ENCODE measurements around the gene SUCLG2. TPM values are rescaled to one million over a fixed set of nuclear protein-coding genes. Genes with fewer than 3 reads are reported as not detected.

Gene SUCLG2
- total and polyA plus RNA-seq, 3 experiments from 2014 or later = 57.0 to 61.7 (median 59.9) TPM

GRCh38 chr3:67531181-67532101, 123.0 kb downstream of the SUCLG2 start:
- Histone ChIP-seq H3K9me3 (ENCODE audit: low read length) (no peaks in the 10 kb centered on the region), H3K36me3 (ENCODE audit: insufficient read depth, low read length) (peaks cover 10% of the 10 kb centered on the region), H3K4me1 (ENCODE audit: insufficient read depth, low read length) (no peaks in the 10 kb centered on the region), H3K27me3 (ENCODE audit: insufficient read depth, low read length, poor library complexity, severe bottlenecking) (no peaks in the 10 kb centered on the region), H3K4me3 (ENCODE audit: low read length) (no peak overlapping the region), H3K27ac (ENCODE audit: low read depth, low read length) (no peak overlapping the region)
- no peaks in the 10 kb centered on the region for H3K9me3 Mint-ChIP-seq
- no peaks in the 10 kb centered on the region for H3K27me3 Mint-ChIP-seq
- H3K27ac Mint-ChIP-seq = peak overlapping the region in 1 of 8 donors; percentile 12
- no peak overlapping the region for H3K4me3 Mint-ChIP-seq
- CTCF ChIA-PET = no interaction called here
- no peak for DNase-seq
- peaks cover 16 to 27% (median 24%) of the 10 kb centered on the region in 3 donors for H3K36me3 Mint-ChIP-seq
- POLR2A ChIA-PET = interaction anchor here (0.5 kb wide), 1 partner anchor 21 kb away, joined by 4 read pairs; no protein-coding TSS in a partner anchor
- H3K4me1 Mint-ChIP-seq = peaks cover 32 to 56% (median 53%) of the 10 kb centered on the region in 3 donors

DNA sequence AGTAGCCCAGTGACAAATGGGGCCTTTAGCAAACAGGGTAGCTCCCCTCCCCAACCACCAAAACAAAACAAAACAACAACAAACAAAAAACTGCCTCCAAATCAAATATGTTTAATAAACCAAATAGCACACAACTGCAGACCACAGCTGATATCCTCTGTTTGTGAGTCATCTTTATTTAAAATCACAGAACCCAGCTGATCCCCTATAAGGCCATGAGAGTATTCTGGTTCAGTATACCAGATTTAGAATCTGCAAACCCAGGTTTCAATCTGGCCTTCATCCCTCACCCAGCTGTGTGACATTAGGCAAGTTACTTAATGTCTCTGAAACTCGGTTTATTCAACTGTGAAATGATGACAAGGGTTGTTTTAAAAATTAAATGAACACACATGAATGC, 124.5 kb downstream of the SUCLG2 start:
- Histone ChIP-seq H3K27me3 (ENCODE audit: insufficient read depth, low read length, poor library complexity, severe bottlenecking) (no peaks in the 10 kb centered on the region), H3K27ac (ENCODE audit: low read depth, low read length) (no peak overlapping the region), H3K9me3 (ENCODE audit: low read length) (no peaks in the 10 kb centered on the region), H3K4me1 (ENCODE audit: insufficient read depth, low read length) (no peaks in the 10 kb centered on the region), H3K36me3 (ENCODE audit: insufficient read depth, low read length) (peaks cover 10% of the 10 kb centered on the region), H3K4me3 (ENCODE audit: low read length) (no peak overlapping the region)
- H3K9me3 Mint-ChIP-seq = no peaks in the 10 kb centered on the region
- peaks cover 26 to 44% (median 41%) of the 10 kb centered on the region in 3 donors for H3K4me1 Mint-ChIP-seq
- H3K27me3 Mint-ChIP-seq = no peaks in the 10 kb centered on the region
- POLR2A ChIA-PET = no interaction called here
- CTCF ChIA-PET = interaction anchor here (1.2 kb wide), 1 partner anchor 260 kb away, joined by 3 read pairs; no protein-coding TSS in a partner anchor
- DNase-seq = no peak
- peaks cover 23 to 39% (median 33%) of the 10 kb centered on the region in 3 donors for H3K36me3 Mint-ChIP-seq
- peak overlapping the region in 2 of 8 donors; percentile 18 to 69 for H3K27ac Mint-ChIP-seq
- H3K4me3 Mint-ChIP-seq = no peak overlapping the region

DNA sequence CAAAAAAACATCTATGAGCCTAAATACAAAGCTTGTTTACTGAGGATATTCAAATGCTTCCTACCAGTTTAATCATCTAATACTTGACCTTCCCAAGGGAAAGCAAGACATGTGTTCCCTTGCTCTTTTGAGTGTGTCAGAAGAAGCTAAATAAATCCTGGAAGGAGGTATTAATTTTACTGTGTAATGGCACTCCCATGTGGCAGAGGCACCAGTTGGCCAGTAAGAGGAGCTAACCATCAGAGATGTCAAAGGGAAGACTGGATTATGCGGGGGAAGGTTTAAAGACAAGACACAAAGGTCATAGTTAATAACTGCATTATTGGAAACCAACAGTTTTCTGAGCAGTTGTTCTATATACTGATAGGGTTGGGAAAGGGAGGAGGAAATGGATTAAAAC, 125.1 kb downstream of the SUCLG2 start:
- DNase-seq = no peak
- ChIA-PET POLR2A (no interaction called here), CTCF (interaction anchor here (1.2 kb wide), 1 partner anchor 261 kb away, joined by 3 read pairs; no protein-coding TSS in a partner anchor)
- Mint-ChIP-seq H3K27me3 (no peaks in the 10 kb centered on the region), H3K27ac (peak overlapping the region in 3 of 8 donors; percentile 18 to 69 (median 39)), H3K9me3 (no peaks in the 10 kb centered on the region), H3K4me1 (peaks cover 24 to 41% (median 38%) of the 10 kb centered on the region in 3 donors), H3K4me3 (no peak overlapping the region), H3K36me3 (peaks cover 23 to 45% (median 38%) of the 10 kb centered on the region in 3 donors)
- H3K27ac ChIP-seq (ENCODE audit: low read depth, low read length) = no peak overlapping the region
- H3K27me3 ChIP-seq (ENCODE audit: insufficient read depth, low read length, poor library complexity, severe bottlenecking) = no peaks in the 10 kb centered on the region
- H3K36me3 ChIP-seq (ENCODE audit: insufficient read depth, low read length) = peaks cover 10% of the 10 kb centered on the region
- H3K4me1 ChIP-seq (ENCODE audit: insufficient read depth, low read length) = no peaks in the 10 kb centered on the region
- H3K4me3 ChIP-seq (ENCODE audit: low read length) = no peak overlapping the region
- H3K9me3 ChIP-seq (ENCODE audit: low read length) = no peaks in the 10 kb centered on the region

DNA sequence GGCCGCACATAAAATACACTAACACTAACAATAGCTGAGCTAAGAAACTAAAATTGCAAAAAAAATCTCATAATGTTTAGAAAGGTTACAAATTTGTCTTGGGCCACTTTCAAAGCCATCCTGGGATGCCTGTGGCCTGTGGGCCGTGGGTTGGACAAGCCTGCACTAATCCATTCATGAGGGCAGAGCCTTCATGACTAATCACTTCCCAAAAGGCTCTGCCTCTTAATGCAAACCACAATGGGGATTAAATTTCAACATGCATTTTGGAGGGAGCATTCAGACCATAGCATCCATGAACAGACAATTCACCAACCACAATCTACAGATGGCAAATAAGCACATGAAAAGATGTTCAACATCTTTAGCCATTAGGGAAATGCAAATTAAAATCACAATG, 128.2 kb downstream of the SUCLG2 start:
- peaks cover 23 to 59% (median 36%) of the 10 kb centered on the region in 3 donors for H3K36me3 Mint-ChIP-seq
- no peak for DNase-seq
- H3K27ac Mint-ChIP-seq = peak overlapping the region in 1 of 8 donors; percentile 32

GRCh38 chr3:67524046-67524445, 130.4 kb downstream of the SUCLG2 start:
- H3K27ac ChIP-seq (ENCODE audit: low read depth, low read length) = no peak overlapping the region

More for the DNA sequence above, 128.2 kb downstream of the SUCLG2 start:
- Histone ChIP-seq H3K4me1 (ENCODE audit: insufficient read depth, low read length) (no peaks in the 10 kb centered on the region), H3K27ac (ENCODE audit: low read depth, low read length) (no peak overlapping the region), H3K27me3 (ENCODE audit: insufficient read depth, low read length, poor library complexity, severe bottlenecking) (no peaks in the 10 kb centered on the region), H3K9me3 (ENCODE audit: low read length) (no peaks in the 10 kb centered on the region), H3K36me3 (ENCODE audit: insufficient read depth, low read length) (peaks cover 10% of the 10 kb centered on the region), H3K4me3 (ENCODE audit: low read length) (no peak overlapping the region)
- H3K4me1 Mint-ChIP-seq = peaks cover 18 to 24% (median 22%) of the 10 kb centered on the region in 3 donors
- POLR2A ChIA-PET = no interaction called here
- no peaks in the 10 kb centered on the region for H3K9me3 Mint-ChIP-seq
- CTCF ChIA-PET = no interaction called here
- no peak overlapping the region for H3K4me3 Mint-ChIP-seq
- no peaks in the 10 kb centered on the region for H3K27me3 Mint-ChIP-seq

GRCh38 chr3:67522081-67522480, 132.3 kb downstream of the SUCLG2 start:
- Histone ChIP-seq H3K36me3 (ENCODE audit: insufficient read depth, low read length) (peaks cover 7% of the 10 kb centered on the region), H3K4me3 (ENCODE audit: low read length) (no peak overlapping the region), H3K27ac (ENCODE audit: low read depth, low read length) (no peak overlapping the region), H3K27me3 (ENCODE audit: insufficient read depth, low read length, poor library complexity, severe bottlenecking) (no peaks in the 10 kb centered on the region), H3K9me3 (ENCODE audit: low read length) (no peaks in the 10 kb centered on the region), H3K4me1 (ENCODE audit: insufficient read depth, low read length) (no peaks in the 10 kb centered on the region)
- Mint-ChIP-seq H3K9me3 (no peaks in the 10 kb centered on the region), H3K4me1 (no peaks in the 10 kb centered on the region), H3K27ac (no peak overlapping the region), H3K27me3 (no peaks in the 10 kb centered on the region), H3K36me3 (peaks cover 19 to 76% (median 28%) of the 10 kb centered on the region in 3 donors), H3K4me3 (no peak overlapping the region)
- POLR2A ChIA-PET = no interaction called here
- no peak for DNase-seq
- CTCF ChIA-PET = no interaction called here

More at GRCh38 chr3:67524046-67524445, 130.4 kb downstream of the SUCLG2 start:
- Histone ChIP-seq H3K4me3 (ENCODE audit: low read length) (no peak overlapping the region), H3K4me1 (ENCODE audit: insufficient read depth, low read length) (no peaks in the 10 kb centered on the region), H3K9me3 (ENCODE audit: low read length) (no peaks in the 10 kb centered on the region), H3K27me3 (ENCODE audit: insufficient read depth, low read length, poor library complexity, severe bottlenecking) (no peaks in the 10 kb centered on the region), H3K36me3 (ENCODE audit: insufficient read depth, low read length) (peaks cover 10% of the 10 kb centered on the region)
- Mint-ChIP-seq H3K27ac (no peak overlapping the region), H3K36me3 (peaks cover 24 to 78% (median 35%) of the 10 kb centered on the region in 3 donors), H3K9me3 (no peaks in the 10 kb centered on the region), H3K4me1 (peaks cover 4 to 5% (median 4%) of the 10 kb centered on the region in 3 donors), H3K27me3 (no peaks in the 10 kb centered on the region), H3K4me3 (no peak overlapping the region)
- ChIA-PET POLR2A (no interaction called here), CTCF (no interaction called here)
- DNase-seq = no peak

DNA sequence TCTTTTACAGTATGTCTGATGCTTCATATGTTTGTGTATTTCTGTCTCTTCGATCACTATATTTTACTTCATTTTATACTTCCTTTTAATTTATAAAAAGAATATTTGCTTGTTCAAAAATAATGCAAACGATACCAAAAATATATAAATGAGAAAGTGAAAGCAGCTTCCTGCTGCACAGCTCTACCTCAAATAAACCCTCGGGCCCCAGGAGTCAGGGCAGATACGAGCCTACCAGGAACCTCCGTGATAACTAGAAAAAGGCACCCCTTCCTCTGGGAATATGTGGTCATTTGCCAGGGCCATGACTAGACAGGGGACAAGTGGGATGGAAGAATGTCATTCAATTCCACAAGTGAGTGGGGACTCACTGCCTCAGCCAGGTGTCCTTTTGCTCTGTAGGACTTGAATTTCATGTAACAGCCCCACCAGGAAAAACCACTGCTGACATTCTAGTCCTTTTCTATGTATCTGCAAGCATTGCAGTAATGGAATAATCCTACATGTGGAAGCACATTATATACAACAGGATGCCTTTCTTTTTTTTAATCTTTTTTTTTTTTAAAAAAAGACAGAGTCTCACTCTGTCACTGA, 133.3 kb downstream of the SUCLG2 start:
- Histone ChIP-seq H3K36me3 (ENCODE audit: insufficient read depth, low read length) (peaks cover 3% of the 10 kb centered on the region), H3K4me1 (ENCODE audit: insufficient read depth, low read length) (no peaks in the 10 kb centered on the region), H3K27ac (ENCODE audit: low read depth, low read length) (no peak overlapping the region), H3K27me3 (ENCODE audit: insufficient read depth, low read length, poor library complexity, severe bottlenecking) (no peaks in the 10 kb centered on the region), H3K4me3 (ENCODE audit: low read length) (no peak overlapping the region), H3K9me3 (ENCODE audit: low read length) (no peaks in the 10 kb centered on the region)
- H3K9me3 Mint-ChIP-seq = no peaks in the 10 kb centered on the region
- H3K4me3 Mint-ChIP-seq = no peak overlapping the region
- H3K27ac Mint-ChIP-seq = no peak overlapping the region
- ChIA-PET CTCF (no interaction called here), POLR2A (no interaction called here)
- H3K4me1 Mint-ChIP-seq = no peaks in the 10 kb centered on the region
- H3K36me3 Mint-ChIP-seq = peaks cover 12 to 76% (median 22%) of the 10 kb centered on the region in 3 donors
- H3K27me3 Mint-ChIP-seq = no peaks in the 10 kb centered on the region
- DNase-seq = no peak

- Histone ChIP-seq H3K27me3 (ENCODE audit: insufficient read depth, low read length, poor library complexity, severe bottlenecking) (no peaks in the 10 kb centered on the region), H3K4me3 (ENCODE audit: low read length) (no peak overlapping the region), H3K27ac (ENCODE audit: low read depth, low read length) (no peak overlapping the region), H3K36me3 (ENCODE audit: insufficient read depth, low read length) (peaks cover 13% of the 10 kb centered on the region), H3K9me3 (ENCODE audit: low read length) (no peaks in the 10 kb centered on the region), H3K4me1 (ENCODE audit: insufficient read depth, low read length) (no peaks in the 10 kb centered on the region)
- ChIA-PET POLR2A (no interaction called here), CTCF (no interaction called here)
- no peak for DNase-seq
- Mint-ChIP-seq H3K9me3 (no peaks in the 10 kb centered on the region), H3K27me3 (no peaks in the 10 kb centered on the region), H3K4me3 (no peak overlapping the region), H3K36me3 (peaks cover 16 to 75% (median 21%) of the 10 kb centered on the region in 3 donors), H3K27ac (no peak overlapping the region), H3K4me1 (peaks cover 0 to 4% (median 0%) of the 10 kb centered on the region in 3 donors)
Measured at GRCh38 chr3:67518236-67518635, 136.2 kb downstream of the SUCLG2 start.
